Neural progenitor cell (in vitro differentiated cells): ENCODE measurements around the gene KIF16B. TPM values are rescaled to one million over a fixed set of nuclear protein-coding genes. Genes with fewer than 3 reads are reported as not detected.

Source experiments
- DNase-seq: peaks from one replicate; pipeline ENCODE4 v3.0.0-alpha.2; 2016; ENCODE audit warnings: low spot score
- H2AFZ ChIP-seq: fragments of 200-600 bp; sonication (generic); replicated peaks from 2 replicates; pipeline ENCODE4 v1.6.1; 2016; ENCODE audit warnings: antibody characterized with exemption
- H3F3A ChIP-seq: fragments of 200-600 bp; sonication (generic); 2 replicates; pipeline ENCODE4 v1.6.1; 2016; ENCODE audit warnings: antibody characterized with exemption, low read depth
- H3K27ac ChIP-seq: fragments of 200-600 bp; sonication (generic); 2 replicates; pipeline ENCODE4 v1.5.1; 2016; ENCODE audit warnings: mild to moderate bottlenecking
- H3K27me3 ChIP-seq: fragments of 200-600 bp; sonication (generic); 2 replicates; pipeline ENCODE4 v1.6.1; 2016; ENCODE audit warnings: mild to moderate bottlenecking, moderate library complexity
- H3K36me3 ChIP-seq: fragments of 200-600 bp; sonication (generic); 2 replicates; pipeline ENCODE4 v1.5.1; 2016
- H3K4me1 ChIP-seq: fragments of 200-600 bp; sonication (generic); 2 replicates; pipeline ENCODE4 v1.6.1; 2016; ENCODE audit warnings: mixed run types
- H3K4me2 ChIP-seq: fragments of 200-600 bp; sonication (generic); 2 replicates; pipeline ENCODE4 v1.6.1; 2016
- H3K4me3 ChIP-seq: fragments of 200-600 bp; sonication (generic); 2 replicates; pipeline ENCODE4 v1.5.1; 2016
- H3K79me2 ChIP-seq: fragments of 200-600 bp; sonication (generic); 2 replicates; pipeline ENCODE4 v1.6.1; 2016; ENCODE audit warnings: low read depth
- H3K9ac ChIP-seq: fragments of 200-600 bp; sonication (generic); 2 replicates; pipeline ENCODE4 v1.6.1; 2016
- H3K9me3 ChIP-seq: fragments of 200-600 bp; sonication (generic); 2 replicates; pipeline ENCODE4 v1.5.1; 2016; ENCODE audit warnings: low read depth
- H4K20me1 ChIP-seq: fragments of 200-600 bp; sonication (generic); 2 replicates; pipeline ENCODE4 v1.6.1; 2016; ENCODE audit warnings: low read depth
- H3K27ac Mint-ChIP-seq: 3 replicates; pipeline ENCODE4 v1.8.0; 2021; ENCODE audit warnings: mixed read lengths
- H3K27me3 Mint-ChIP-seq: 2 replicates; pipeline ENCODE4 v1.8.0; 2022; ENCODE audit warnings: low read depth, mild to moderate bottlenecking, inconsistent platforms, moderate library complexity, mixed read lengths; ENCODE audit not compliant: insufficient read depth
- H3K36me3 Mint-ChIP-seq: 3 replicates; pipeline ENCODE4 v1.8.0; 2021; ENCODE audit warnings: mixed read lengths
- H3K4me1 Mint-ChIP-seq: 3 replicates; pipeline ENCODE4 v1.8.0; 2021; ENCODE audit warnings: mixed read lengths
- H3K4me3 Mint-ChIP-seq: 3 replicates; pipeline ENCODE4 v1.8.0; 2021; ENCODE audit warnings: mild to moderate bottlenecking, moderate library complexity, mixed read lengths
- H3K9me3 Mint-ChIP-seq: 3 replicates; pipeline ENCODE4 v1.8.0; 2020; ENCODE audit warnings: mixed read lengths
- CTCF ChIP-seq: fragments of 200-600 bp; sonication (generic); IDR thresholded peaks from 2 replicates; pipeline ENCODE4 v1.5.1; 2017; ENCODE audit warnings: antibody characterized with exemption, mild to moderate bottlenecking
- EZH2 ChIP-seq: fragments of 200-600 bp; sonication (generic); IDR thresholded peaks from 2 replicates; pipeline ENCODE4 v1.6.1; 2017; ENCODE audit warnings: antibody characterized with exemption, mild to moderate bottlenecking, moderate library complexity
- EZH2phosphoT487 ChIP-seq: fragments of 200-600 bp; sonication (generic); IDR thresholded peaks from 2 replicates; pipeline ENCODE4 v1.6.1; 2017; ENCODE audit warnings: antibody characterized with exemption
- total RNA-seq: library from RNA; depleted of rRNA; stranded (reverse); fragments of >200 nt; gene quantifications from 2 replicates; pipeline ENCODE4 v1.2.3, GENCODE V29; 2015; ENCODE audit warnings: low replicate concordance

Gene KIF16B
- total RNA-seq, 1 donor from 2014 or later = 15.5 TPM

GRCh38 chr20:16378122-16378521, 195.1 kb downstream of the KIF16B start:
- Histone ChIP-seq H2AFZ (no peak overlapping the region), H3K9ac (no peak overlapping the region), H3K9me3 (no peaks in the 10 kb centered on the region), H3K79me2 (no peaks in the 10 kb centered on the region), H3K4me3 (no peak overlapping the region), H3K4me1 (no peaks in the 10 kb centered on the region), H3K36me3 (no peaks in the 10 kb centered on the region), H3F3A (no peaks in the 10 kb centered on the region), H3K4me2 (no peak overlapping the region), H3K27ac (no peak overlapping the region), H4K20me1 (no peaks in the 10 kb centered on the region), H3K27me3 (no peaks in the 10 kb centered on the region)
- Mint-ChIP-seq H3K4me3 (no peak overlapping the region), H3K4me1 (no peaks in the 10 kb centered on the region), H3K9me3 (no peaks in the 10 kb centered on the region), H3K27ac (no peak overlapping the region), H3K27me3 (peaks cover 2% of the 10 kb centered on the region), H3K36me3 (peaks cover 14% of the 10 kb centered on the region)
- TF ChIP-seq CTCF = no peak
- TF ChIP-seq EZH2phosphoT487 = no peak
- TF ChIP-seq EZH2 = no peak
- DNase-seq = no peak

- no peak overlapping the region for H3K4me3 Mint-ChIP-seq
- no peak overlapping the region for H2AFZ ChIP-seq
- H3K27ac ChIP-seq = no peak overlapping the region
- no peak for DNase-seq
- no peak overlapping the region for H3K27ac Mint-ChIP-seq
- H3K36me3 ChIP-seq = no peaks in the 10 kb centered on the region
- H3F3A ChIP-seq = no peaks in the 10 kb centered on the region
- H3K9me3 Mint-ChIP-seq = peaks cover 4% of the 10 kb centered on the region
- no peak overlapping the region for H3K9ac ChIP-seq
- no peaks in the 10 kb centered on the region for H3K9me3 ChIP-seq
- peaks cover 34% of the 10 kb centered on the region for H3K36me3 Mint-ChIP-seq
- H3K4me1 ChIP-seq = no peaks in the 10 kb centered on the region
- H3K27me3 Mint-ChIP-seq = no peaks in the 10 kb centered on the region
- H3K79me2 ChIP-seq = no peaks in the 10 kb centered on the region
- no peak overlapping the region for H3K4me2 ChIP-seq
- TF ChIP-seq EZH2phosphoT487 (no peak), CTCF (no peak), EZH2 (no peak)
- H4K20me1 ChIP-seq = no peaks in the 10 kb centered on the region
- H3K4me1 Mint-ChIP-seq = peaks cover 2% of the 10 kb centered on the region
- H3K4me3 ChIP-seq = no peak overlapping the region
- no peaks in the 10 kb centered on the region for H3K27me3 ChIP-seq
Measured at GRCh38 chr20:16369441-16369840, 203.8 kb downstream of the KIF16B start.

DNA sequence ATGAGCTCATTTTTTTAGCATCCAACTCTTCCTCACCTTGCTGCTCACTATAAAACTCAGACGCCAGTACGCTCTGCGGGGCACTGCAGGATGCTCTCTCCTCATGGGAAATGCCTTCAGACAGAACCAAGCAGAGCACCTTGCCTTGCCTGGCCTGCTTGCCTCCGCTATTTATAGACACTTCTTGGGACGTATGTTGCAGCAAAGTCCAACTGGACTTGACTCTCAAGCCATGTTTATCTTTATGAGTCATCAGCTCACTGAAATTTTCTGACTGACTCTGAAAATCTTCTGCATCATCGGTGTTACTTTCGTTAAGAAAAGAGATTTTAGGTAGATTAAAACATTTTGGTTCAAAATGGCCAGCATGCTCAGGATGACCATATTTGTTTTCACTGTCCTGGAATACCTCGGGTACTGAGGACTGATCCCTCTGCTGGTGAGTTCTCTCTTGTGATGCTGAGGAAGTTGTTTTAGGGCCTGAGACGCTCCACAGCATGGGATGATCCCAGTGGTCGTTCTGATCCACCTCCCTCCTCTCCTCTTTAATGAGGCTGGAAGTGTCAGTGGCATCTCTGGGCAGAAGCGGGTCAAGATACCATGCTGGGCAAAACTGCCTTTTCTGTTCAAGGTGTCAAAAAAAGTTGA, 204.5 kb downstream of the KIF16B start:
- TF ChIP-seq CTCF (no peak), EZH2phosphoT487 (no peak), EZH2 (no peak)
- Mint-ChIP-seq H3K27me3 (no peaks in the 10 kb centered on the region), H3K4me3 (no peak overlapping the region), H3K9me3 (peaks cover 4% of the 10 kb centered on the region), H3K36me3 (peaks cover 34% of the 10 kb centered on the region), H3K27ac (no peak overlapping the region), H3K4me1 (peaks cover 2% of the 10 kb centered on the region)
- no peak for DNase-seq
- no peak overlapping the region for H2AFZ ChIP-seq
- no peaks in the 10 kb centered on the region for H3F3A ChIP-seq
- H3K27ac ChIP-seq = no peak overlapping the region
- H3K4me2 ChIP-seq = no peak overlapping the region
- no peaks in the 10 kb centered on the region for H3K79me2 ChIP-seq
- H3K9ac ChIP-seq = no peak overlapping the region
- no peaks in the 10 kb centered on the region for H4K20me1 ChIP-seq
- H3K9me3 ChIP-seq = no peaks in the 10 kb centered on the region
- H3K4me1 ChIP-seq = no peaks in the 10 kb centered on the region
- H3K36me3 ChIP-seq = no peaks in the 10 kb centered on the region
- no peaks in the 10 kb centered on the region for H3K27me3 ChIP-seq
- H3K4me3 ChIP-seq = no peak overlapping the region
